Thyroid gland (tissue), 4 donors: Measurements from ENCODE around the gene NPIPA5.
"Not testable (repeated sequence)": the region's sequence is repeated elsewhere in the genome, so short reads cannot be mapped to it uniquely, and the experiment has no call there.

Source experiments
- POLR2A ChIP-seq, 2 donors: fragments of 450-650 bp; IDR thresholded peaks; one replicate each; pipeline ENCODE4 v1.6.1; 2017; ENCODE audit warnings: antibody characterized with exemption in 2 of 2, mild to moderate bottlenecking in 2 of 2, moderate library complexity in 1 of 2
- TF ChIP-seq, protein P1 (sequence below), 6 experiments: fragments of 200-600 bp in 3 of 6; fragments of 450-650 bp in 3 of 6; sonication (generic) in 3 of 6; IDR thresholded peaks; one replicate each; pipeline ENCODE4 v1.5.1; 2016 to 2019; ENCODE audit warnings: antibody characterized with exemption in 6 of 6, mild to moderate bottlenecking in 2 of 6, inconsistent platforms in 1 of 6, moderate library complexity in 1 of 6

DNA sequence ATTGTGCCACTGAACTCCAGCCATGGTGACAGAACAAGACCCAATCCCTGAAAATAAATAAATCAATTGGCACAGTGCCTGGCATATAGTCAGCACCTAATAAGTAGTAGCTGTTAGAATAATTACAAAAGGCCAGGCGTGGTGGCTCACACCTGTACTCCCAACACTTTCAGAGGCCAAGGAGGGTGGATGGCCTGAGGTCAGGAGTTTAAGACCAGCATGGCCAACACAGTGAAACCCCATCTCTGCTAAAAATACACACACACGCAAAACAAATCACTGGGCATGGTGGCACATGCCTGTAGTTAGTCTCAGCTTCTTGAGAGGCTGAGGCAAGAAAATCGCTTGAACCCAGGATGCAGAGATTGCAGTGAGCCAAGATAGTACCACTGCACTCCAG, 25.2 kb downstream of the NPIPA5 start:
- TF ChIP-seq, protein P1, sequence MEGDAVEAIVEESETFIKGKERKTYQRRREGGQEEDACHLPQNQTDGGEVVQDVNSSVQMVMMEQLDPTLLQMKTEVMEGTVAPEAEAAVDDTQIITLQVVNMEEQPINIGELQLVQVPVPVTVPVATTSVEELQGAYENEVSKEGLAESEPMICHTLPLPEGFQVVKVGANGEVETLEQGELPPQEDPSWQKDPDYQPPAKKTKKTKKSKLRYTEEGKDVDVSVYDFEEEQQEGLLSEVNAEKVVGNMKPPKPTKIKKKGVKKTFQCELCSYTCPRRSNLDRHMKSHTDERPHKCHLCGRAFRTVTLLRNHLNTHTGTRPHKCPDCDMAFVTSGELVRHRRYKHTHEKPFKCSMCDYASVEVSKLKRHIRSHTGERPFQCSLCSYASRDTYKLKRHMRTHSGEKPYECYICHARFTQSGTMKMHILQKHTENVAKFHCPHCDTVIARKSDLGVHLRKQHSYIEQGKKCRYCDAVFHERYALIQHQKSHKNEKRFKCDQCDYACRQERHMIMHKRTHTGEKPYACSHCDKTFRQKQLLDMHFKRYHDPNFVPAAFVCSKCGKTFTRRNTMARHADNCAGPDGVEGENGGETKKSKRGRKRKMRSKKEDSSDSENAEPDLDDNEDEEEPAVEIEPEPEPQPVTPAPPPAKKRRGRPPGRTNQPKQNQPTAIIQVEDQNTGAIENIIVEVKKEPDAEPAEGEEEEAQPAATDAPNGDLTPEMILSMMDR (IDR thresholded peaks at IDR 0.05), result not testable (repeated sequence)
- TF ChIP-seq POLR2A (IDR thresholded peaks at IDR 0.05), result not testable (repeated sequence)
